Rectal smooth muscle tissue (tissue), 1 donor: Measurements from ENCODE around the gene P2RX3.
"Not testable (repeated sequence)": the region's sequence is repeated elsewhere in the genome, so short reads cannot be mapped to it uniquely, and the experiment has no call there.

Source experiments
- H3K27ac ChIP-seq: one replicate; pipeline ENCODE4 v1.7.0; 2013; ENCODE audit warnings: low read depth, low read length, inconsistent platforms
- H3K27me3 ChIP-seq: one replicate; pipeline ENCODE4 v1.7.0; 2013; ENCODE audit warnings: low read length; ENCODE audit not compliant: control insufficient read depth, insufficient read depth
- H3K36me3 ChIP-seq: one replicate; pipeline ENCODE4 v1.7.0; 2013; ENCODE audit warnings: low read length; ENCODE audit not compliant: control insufficient read depth, insufficient read depth
- H3K4me1 ChIP-seq: one replicate; pipeline ENCODE4 v1.7.0; 2013; ENCODE audit warnings: low read length; ENCODE audit not compliant: control insufficient read depth, insufficient read depth
- H3K4me3 ChIP-seq: one replicate; pipeline ENCODE4 v1.7.0; 2013; ENCODE audit warnings: low read length
- H3K9ac ChIP-seq: one replicate; pipeline ENCODE4 v1.7.0; 2013; ENCODE audit warnings: low read length

The P2RX3 gene

GRCh38 chr11:57336111-57336666 lies 2.0 kb upstream of the P2RX3 start:
- H3K36me3 ChIP-seq: peaks cover 20% of the 10 kb centered on the region
- peak overlapping the region; percentile 52 for H3K4me3 ChIP-seq
- peak overlapping the region; percentile 2 for H3K9ac ChIP-seq
- H3K4me1 ChIP-seq: peaks cover 7% of the 10 kb centered on the region
- no peaks in the 10 kb centered on the region for H3K27me3 ChIP-seq
- H3K27ac ChIP-seq: peak overlapping the region; percentile 79

- H3K4me3 ChIP-seq, H3K27me3 ChIP-seq, H3K9ac ChIP-seq, H3K27ac ChIP-seq, H3K4me1 ChIP-seq: not testable (repeated sequence)
- H3K36me3 ChIP-seq: peaks cover 14% of the 10 kb centered on the region
Observed at GRCh38 chr11:57336856-57337255, 1.3 kb upstream of the P2RX3 start.

GRCh38 chr11:57339328-57339727 lies 1.2 kb downstream of the P2RX3 start:
- Histone ChIP-seq H3K27me3 (no peaks in the 10 kb centered on the region), H3K4me1 (peaks cover 7% of the 10 kb centered on the region), H3K4me3 (no peak overlapping the region), H3K9ac (no peak overlapping the region), H3K36me3 (no peaks in the 10 kb centered on the region), H3K27ac (no peak overlapping the region)

- no peaks in the 10 kb centered on the region for H3K27me3 ChIP-seq
- H3K4me3 ChIP-seq: no peak overlapping the region
- H3K27ac ChIP-seq: no peak overlapping the region
- H3K9ac ChIP-seq: no peak overlapping the region
- H3K4me1 ChIP-seq: peaks cover 3% of the 10 kb centered on the region
- no peaks in the 10 kb centered on the region for H3K36me3 ChIP-seq
Observed at GRCh38 chr11:57340039-57340615, 2.0 kb downstream of the P2RX3 start.

- Histone ChIP-seq H3K4me1 (peaks cover under 1% of the 10 kb centered on the region), H3K36me3 (no peaks in the 10 kb centered on the region), H3K4me3 (no peak overlapping the region), H3K9ac (no peak overlapping the region), H3K27ac (no peak overlapping the region), H3K27me3 (no peaks in the 10 kb centered on the region)
Observed at GRCh38 chr11:57341250-57341808, 3.2 kb downstream of the P2RX3 start.

GRCh38 chr11:57342702-57343101 lies 4.5 kb downstream of the P2RX3 start:
- Histone ChIP-seq H3K4me3 (no peak overlapping the region), H3K9ac (no peak overlapping the region), H3K4me1 (no peaks in the 10 kb centered on the region), H3K27me3 (no peaks in the 10 kb centered on the region), H3K27ac (no peak overlapping the region), H3K36me3 (no peaks in the 10 kb centered on the region)

GRCh38 chr11:57343825-57344224 lies 5.7 kb downstream of the P2RX3 start:
- H3K4me1 ChIP-seq: no peaks in the 10 kb centered on the region
- H3K27ac ChIP-seq: no peak overlapping the region

GRCh38 chr11:57344826-57345225 lies 6.7 kb downstream of the P2RX3 start:
- Histone ChIP-seq H3K36me3 (no peaks in the 10 kb centered on the region), H3K27ac (no peak overlapping the region), H3K9ac (no peak overlapping the region), H3K4me1 (no peaks in the 10 kb centered on the region), H3K27me3 (no peaks in the 10 kb centered on the region), H3K4me3 (no peak overlapping the region)

More at GRCh38 chr11:57343825-57344224, 5.7 kb downstream of the P2RX3 start:
- Histone ChIP-seq H3K9ac (no peak overlapping the region), H3K4me3 (no peak overlapping the region), H3K36me3 (no peaks in the 10 kb centered on the region), H3K27me3 (no peaks in the 10 kb centered on the region)

- no peak overlapping the region for H3K4me3 ChIP-seq
- H3K36me3 ChIP-seq: no peaks in the 10 kb centered on the region
- H3K27me3 ChIP-seq: no peaks in the 10 kb centered on the region
- H3K4me1 ChIP-seq: no peaks in the 10 kb centered on the region
- no peak overlapping the region for H3K27ac ChIP-seq
- no peak overlapping the region for H3K9ac ChIP-seq
Observed at GRCh38 chr11:57345555-57346211, 7.5 kb downstream of the P2RX3 start.

GRCh38 chr11:57347336-57347735 lies 9.2 kb downstream of the P2RX3 start:
- Histone ChIP-seq H3K36me3 (no peaks in the 10 kb centered on the region), H3K9ac (no peak overlapping the region), H3K4me1 (no peaks in the 10 kb centered on the region), H3K27me3 (no peaks in the 10 kb centered on the region), H3K4me3 (no peak overlapping the region), H3K27ac (no peak overlapping the region)

GRCh38 chr11:57348052-57348451 lies 9.9 kb downstream of the P2RX3 start:
- H3K27ac ChIP-seq: no peak overlapping the region
- H3K4me1 ChIP-seq: no peaks in the 10 kb centered on the region
- H3K36me3 ChIP-seq: no peaks in the 10 kb centered on the region
- H3K4me3 ChIP-seq: no peak overlapping the region
- H3K9ac ChIP-seq: no peak overlapping the region
- H3K27me3 ChIP-seq: no peaks in the 10 kb centered on the region

- Histone ChIP-seq H3K36me3 (no peaks in the 10 kb centered on the region), H3K9ac (no peak overlapping the region), H3K27me3 (no peaks in the 10 kb centered on the region), H3K27ac (no peak overlapping the region), H3K4me3 (no peak overlapping the region), H3K4me1 (no peaks in the 10 kb centered on the region)
Observed at GRCh38 chr11:57348636-57349313, 10.6 kb downstream of the P2RX3 start.
